HG03460 (cell line): ENCODE data around the gene TSSC4.

ENCODE experiments used
- ATAC-seq: cut with Tn5 transposase; IDR thresholded peaks from one replicate; pipeline ENCODE4 v1.9.1; 2021; ENCODE audit not compliant: unreplicated experiment

TSSC4 gene

DNA sequence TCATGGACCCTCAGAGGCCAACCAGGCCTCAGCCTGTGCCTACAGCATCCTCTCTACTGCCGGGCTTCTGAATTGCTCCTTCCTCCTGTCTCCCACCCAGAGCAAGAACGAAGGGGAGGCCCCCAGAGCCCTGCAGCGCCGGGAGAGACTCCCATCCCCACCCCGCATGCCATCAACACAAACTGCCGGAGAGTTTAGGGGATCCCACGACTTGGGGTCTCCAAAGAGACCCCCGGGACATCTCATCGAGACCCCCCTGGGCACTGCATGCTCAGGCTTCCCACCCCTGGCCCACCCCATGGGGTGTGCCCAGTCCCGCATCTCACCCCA, 31.7 kb upstream of the TSSC4 start:
- ATAC-seq = no peak

DNA sequence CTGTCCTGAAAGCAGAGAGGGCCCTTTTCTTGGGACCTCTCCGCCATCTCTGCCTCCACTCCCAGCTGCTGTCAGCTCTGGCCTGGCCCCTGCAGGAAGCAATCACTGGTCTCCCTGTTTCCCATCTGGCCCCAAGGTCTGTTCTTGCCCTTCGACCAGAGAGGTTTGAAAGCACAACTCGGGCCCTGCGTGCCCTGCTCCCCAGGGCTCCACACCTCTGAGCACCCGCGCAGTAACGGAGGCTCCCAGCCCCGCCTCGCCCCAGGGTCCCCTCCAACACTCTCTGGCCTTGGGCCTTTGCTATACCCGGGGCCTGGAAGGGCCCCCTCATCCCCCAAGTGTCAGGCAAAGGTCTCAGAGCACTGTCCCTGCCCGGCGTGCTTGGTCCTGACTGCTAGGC, 31.2 kb upstream of the TSSC4 start:
- no peak for ATAC-seq

DNA sequence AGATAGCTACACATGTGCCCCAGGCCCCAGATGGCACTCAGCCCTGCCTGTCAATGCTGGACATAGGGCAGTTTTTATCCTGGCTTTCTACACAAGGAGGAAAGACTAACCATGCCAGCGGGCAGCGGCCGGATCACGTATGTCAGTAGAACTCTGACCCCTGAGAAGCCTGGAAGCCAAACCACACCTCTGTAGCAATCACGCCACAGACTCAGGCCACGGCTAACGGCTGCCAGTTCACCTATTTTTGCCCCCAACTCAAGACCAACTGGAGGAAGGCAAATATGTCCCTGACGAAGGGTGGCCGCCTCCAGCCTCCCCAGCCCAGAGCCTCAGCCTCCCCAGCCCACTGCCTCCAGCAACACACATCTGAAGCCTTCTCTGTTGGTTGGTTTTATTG, 30.7 kb upstream of the TSSC4 start:
- no peak for ATAC-seq

- ATAC-seq = no peak
Measured at GRCh38 chr11:2374456-2375201, 25.9 kb upstream of the TSSC4 start.

GRCh38 chr11:2375341-2375853, 25.2 kb upstream of the TSSC4 start:
- ATAC-seq = no peak

DNA sequence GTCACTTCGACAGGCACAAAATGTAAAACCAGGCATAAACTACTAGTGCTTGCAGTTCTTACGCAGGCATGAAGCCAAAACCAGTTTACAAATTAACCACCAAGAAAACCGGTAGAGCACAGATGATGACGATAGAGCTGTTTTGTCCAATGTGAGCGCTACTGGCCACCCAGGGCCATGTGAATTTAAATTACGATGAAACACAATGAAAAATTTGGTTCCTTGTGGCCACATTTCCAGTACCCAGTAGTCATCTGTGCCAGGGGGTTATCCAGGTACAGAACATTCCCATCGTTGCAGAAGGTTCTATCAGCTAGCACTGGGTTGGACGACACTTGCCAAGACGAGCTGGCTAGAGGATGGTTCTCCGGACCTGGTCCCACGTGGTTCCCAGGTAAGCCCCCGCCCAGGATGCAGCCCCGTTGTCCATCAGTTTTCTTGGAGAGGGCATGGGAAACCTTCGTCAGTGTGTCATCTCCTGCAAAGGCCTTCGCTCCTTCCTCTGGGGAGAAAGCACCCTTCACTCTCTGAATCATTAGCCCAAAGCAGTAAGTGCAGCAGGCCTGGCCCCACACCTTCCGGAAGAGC, 24.5 kb upstream of the TSSC4 start:
- ATAC-seq = no peak

DNA sequence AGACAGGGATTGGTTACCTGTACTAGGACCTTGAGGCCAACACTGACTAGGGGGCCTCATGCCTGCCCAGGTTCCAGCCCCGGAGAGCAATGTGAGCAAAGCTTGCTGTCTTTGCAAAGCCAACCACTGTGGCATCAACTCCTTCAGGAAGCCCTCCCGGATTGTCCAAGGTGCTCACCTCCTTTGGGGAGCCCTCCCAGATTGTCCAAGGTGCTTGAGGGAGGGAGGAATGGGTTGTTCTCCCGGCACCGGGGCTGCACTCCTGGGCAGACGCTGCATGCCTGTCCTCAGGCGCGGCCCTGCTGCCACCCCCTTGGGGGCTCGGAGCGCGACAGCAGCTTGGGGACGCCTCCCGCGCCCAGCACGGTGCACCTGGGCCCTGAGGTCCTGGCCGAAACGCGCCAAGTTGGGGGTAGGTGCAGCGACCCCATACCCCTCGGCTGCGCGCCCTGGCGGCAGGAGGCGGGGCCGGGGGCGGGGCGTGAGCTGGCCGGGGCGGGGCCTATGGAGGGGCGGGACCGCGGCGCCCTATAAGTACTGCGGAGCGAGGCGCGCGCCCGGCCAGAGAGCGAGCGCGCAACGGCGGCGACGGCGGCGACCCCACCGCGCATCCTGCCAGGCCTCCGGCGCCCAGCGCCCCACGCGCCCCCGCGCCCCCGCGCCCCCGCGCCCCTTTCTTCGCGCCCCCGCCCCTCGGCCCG, 23.6 kb upstream of the TSSC4 start, which contains the start of gene CD81:
Gene CD81 (plus strand): TSS at position 560 of the 701 bp plus-strand sequence. CDS start 240 bp downstream, outside the sequence.
- no peak for ATAC-seq

- ATAC-seq = no peak
Measured at GRCh38 chr11:2377511-2378443, 22.8 kb upstream of the TSSC4 start.

GRCh38 chr11:2378527-2379210, 21.9 kb upstream of the TSSC4 start:
- no peak for ATAC-seq

DNA sequence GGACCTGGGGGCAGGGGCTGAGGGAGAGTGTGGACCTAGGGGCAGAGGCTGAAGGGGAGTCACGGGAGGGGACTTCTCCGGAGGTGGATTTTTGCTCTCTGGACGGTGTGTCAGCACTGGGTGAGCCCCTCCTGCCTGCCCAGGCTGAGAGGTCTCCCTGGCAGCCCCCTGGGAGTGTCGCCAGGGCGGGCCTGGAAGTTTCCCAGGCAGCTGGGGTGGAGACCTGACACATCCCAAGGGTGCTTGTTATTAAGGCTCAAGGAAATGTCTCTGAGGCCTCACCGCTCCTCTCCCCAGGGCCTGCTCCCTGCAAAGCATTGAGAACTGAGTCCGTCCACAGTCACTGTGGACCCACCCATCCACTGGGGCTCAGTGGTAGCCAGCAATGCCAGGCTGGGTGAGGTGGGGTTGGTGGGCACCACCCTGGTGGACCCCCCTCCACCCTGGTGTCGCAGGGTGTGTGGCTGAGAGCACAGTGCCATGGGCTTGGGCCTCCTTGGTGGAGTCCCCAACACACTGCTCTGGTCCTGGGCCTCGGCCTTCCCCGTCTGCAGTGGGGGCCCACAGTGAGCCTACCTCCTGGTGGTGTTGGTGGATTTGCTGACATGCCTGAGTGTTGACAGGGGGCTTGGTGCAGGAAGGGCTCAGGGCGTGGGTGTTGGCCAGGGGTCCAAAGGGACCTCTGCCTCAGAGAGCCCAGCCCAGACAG, 20.9 kb upstream of the TSSC4 start:
- ATAC-seq = no peak

DNA sequence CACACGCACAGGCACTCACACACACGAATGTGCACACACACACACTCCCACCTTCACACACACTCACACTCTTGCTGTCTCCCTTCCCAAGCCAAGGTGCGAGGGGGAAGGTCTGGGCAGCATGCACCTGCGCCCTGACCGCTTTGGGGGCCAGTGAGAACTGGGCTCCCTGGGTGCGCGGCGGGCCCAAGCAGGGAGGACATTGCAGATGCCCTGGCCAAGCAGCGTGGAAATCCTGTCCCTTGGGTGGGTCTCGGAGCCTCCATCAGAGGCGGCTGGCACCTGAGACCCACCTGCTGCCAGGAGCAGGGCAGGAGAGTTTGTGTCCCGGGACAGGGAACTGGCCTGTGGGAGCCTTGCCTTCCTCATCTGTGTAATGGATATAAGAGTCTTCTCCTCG, 20.2 kb upstream of the TSSC4 start:
- ATAC-seq = no peak

GRCh38 chr11:2380807-2381350, 19.7 kb upstream of the TSSC4 start:
- no peak for ATAC-seq

DNA sequence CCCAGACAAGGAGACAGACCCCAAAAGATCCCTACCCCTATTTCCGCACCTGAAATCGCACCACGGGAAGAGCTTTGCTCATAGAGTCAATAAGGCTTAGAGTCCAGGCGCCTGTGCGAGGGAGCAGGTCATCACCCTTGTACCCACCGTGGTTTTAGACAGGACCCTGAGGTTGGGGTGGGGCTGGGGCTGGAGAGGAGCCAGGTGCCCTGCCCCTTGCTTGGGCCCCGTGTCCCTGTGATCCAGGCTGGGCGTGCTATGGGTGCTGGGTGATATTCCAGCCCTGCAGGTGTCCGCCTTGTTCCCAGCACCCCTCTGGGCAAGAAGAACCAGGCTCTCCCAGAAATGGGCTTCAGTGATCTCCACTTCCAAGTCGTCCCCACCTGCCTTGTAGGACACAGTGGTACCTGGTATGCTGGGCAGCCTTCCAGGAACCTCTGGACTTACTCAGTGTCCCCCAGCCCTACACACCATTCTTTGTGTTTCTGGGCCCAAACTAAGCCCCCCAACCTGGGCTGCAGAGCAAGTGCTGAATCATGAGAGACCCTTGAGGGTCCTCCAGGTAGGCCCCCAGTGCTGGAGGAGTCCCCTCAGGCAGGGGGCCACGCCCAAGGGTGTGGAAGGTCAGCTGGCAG, 18.9 kb upstream of the TSSC4 start:
- ATAC-seq = no peak

DNA sequence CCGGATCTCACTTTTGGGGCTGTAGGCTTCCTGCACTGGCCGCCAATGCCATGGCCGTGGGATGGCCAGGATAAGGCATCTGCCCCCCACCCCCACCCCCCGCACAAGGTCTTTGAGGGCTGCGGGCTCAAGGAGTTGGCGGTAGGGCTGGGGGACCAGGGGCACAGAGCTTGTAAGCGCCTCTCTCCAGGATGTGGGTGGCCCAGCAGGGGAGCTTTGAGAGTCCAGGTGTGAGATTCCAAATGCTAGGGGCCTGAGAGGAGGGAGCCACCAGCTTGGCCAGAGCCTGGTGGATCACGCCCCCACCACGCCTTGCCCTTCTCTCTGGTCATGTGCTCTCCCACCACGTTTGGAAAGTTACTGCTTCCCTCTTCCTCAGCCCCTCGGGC, 18.4 kb upstream of the TSSC4 start:
- no peak for ATAC-seq

DNA sequence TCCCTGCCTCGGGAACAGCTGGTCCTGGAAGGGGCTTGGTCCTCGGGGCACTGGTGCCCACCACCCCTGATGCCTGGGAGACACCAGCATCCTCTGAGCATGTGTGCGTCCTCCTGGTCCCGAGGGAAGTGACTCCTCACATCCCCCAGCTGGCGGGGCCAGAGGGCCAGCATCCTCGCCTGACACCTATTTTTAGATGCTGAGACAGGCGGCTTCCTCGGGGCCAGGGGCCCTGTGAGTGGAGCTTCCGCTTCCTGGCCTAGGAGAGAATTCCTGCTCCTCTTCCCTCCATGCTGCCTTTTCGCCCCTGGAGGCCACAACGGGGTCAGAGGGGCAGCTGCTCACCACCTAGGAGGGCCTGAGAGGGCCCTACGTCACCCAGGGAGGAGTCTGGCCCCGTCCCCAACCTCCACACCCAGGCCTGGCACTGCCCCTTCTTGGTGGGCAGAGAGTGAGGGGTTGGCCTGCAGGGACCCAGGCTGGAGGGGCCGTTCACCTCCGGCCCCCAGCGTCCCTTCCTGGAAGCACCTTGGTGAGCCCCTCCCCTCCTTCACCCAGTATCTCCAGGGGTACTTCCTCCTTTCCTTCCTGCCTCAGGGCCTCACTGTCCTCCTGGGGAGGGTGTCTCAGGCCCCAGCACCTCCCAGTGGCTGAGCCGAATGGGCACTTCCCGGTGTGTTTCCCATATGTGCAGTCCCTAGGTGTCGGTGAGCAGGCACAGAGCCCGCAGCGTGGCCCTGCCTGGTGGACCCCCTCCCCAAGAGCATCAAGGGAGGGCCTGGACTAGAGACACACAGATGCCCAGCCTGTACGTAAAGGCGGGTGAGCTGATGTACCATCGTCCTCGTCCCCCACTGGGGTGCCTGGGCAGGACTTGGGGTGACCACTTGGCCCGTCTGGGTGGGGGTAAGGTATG, 17.4 kb upstream of the TSSC4 start:
- no peak for ATAC-seq

- ATAC-seq = no peak
Measured at GRCh38 chr11:2383852-2384804, 16.4 kb upstream of the TSSC4 start.
